K562 (cell line): ENCODE results near the gene CACNA2D3. TPM values are rescaled to one million over a fixed set of nuclear protein-coding genes. Genes with fewer than 3 reads are reported as not detected.

Experiments used
- ATAC-seq: fragments of 200-7000 bp; cut with Tn5 transposase; 3 replicates; pipeline ENCODE4 v1.9.1; 2020; ENCODE audit warnings: moderate library complexity
- BruUV-seq: library from RNA; stranded (reverse); fragments of 400-500 nt; replicated peaks from 2 replicates; lab custom pipeline; 2021; lab: Mats Ljungman, UMichigan
- CTCF ChIA-PET: fragments of 300-600 bp; formaldehyde crosslinking; extraction: SDS; loops from one replicate; lab custom pipeline; 2021; ENCODE audit warnings: low intra/inter-chr PET ratio; lab: Yijun Ruan, JAX
- POLR2A ChIA-PET: fragments of 300-600, 350-650 bp; sonication (Branson Sonifier 250); formaldehyde crosslinking; extraction: SDS; loops from one replicate; lab custom pipeline; 2021; ENCODE audit warnings: antibody characterized with exemption, inconsistent platforms; lab: Yijun Ruan, JAX
- DNase-seq, 4 experiments: peaks; one replicate each; pipeline versions ENCODE4 v3.0.0 to v3.0.0-alpha.2; 2011 to 2018; ENCODE audit warnings: low spot score in 3 of 4, mixed read lengths in 3 of 4; ENCODE audit errors: extremely low read depth in 1 of 4
- FAIRE-seq: peaks from 2 replicates; lab custom pipeline; 2011; peaks lifted over from hg19 to GRCh38; lab: Jason Lieb, UNC
- H2AFZ ChIP-seq: 2 replicates; pipeline ENCODE4 v1.6.0; 2011; ENCODE audit warnings: low read depth, low read length, control low read depth, inconsistent platforms
- H3K27ac ChIP-seq: fragments of 200-600 bp; 3 replicates; pipeline ENCODE4 v1.8.0; 2011; ENCODE audit warnings: low read depth, mild to moderate bottlenecking, control low read depth, inconsistent platforms, low read length, moderate library complexity, mixed read lengths; ENCODE audit errors: extremely low read depth
- H3K27me3 ChIP-seq, 2 experiments: fragments of 300-600 bp in 1 of 2; 2 replicates in 1 of 2; 3 replicates in 1 of 2; pipeline versions ENCODE4 v1.6.0 to v1.8.0; 2011; ENCODE audit warnings: inconsistent platforms in 2 of 2, low read length in 2 of 2, mild to moderate bottlenecking in 1 of 2, mixed read lengths in 1 of 2, moderate library complexity in 1 of 2; ENCODE audit not compliant: control insufficient read depth in 2 of 2, insufficient read depth in 2 of 2
- H3K36me3 ChIP-seq: fragments of 300-600 bp; 3 replicates; pipeline ENCODE4 v1.8.0; 2011; ENCODE audit warnings: mild to moderate bottlenecking, low read length, inconsistent platforms; ENCODE audit not compliant: control insufficient read depth, insufficient read depth
- H3K4me1 ChIP-seq, 2 experiments: fragments of 200-600 bp in 1 of 2; replicated peaks in 1 of 2; 2 replicates in 1 of 2; 3 replicates in 1 of 2; pipeline versions ENCODE4 v1.5.1 to v1.8.0; 2011; ENCODE audit warnings: inconsistent platforms in 2 of 2, low read length in 2 of 2, mild to moderate bottlenecking in 1 of 2, mixed read lengths in 1 of 2, moderate library complexity in 1 of 2; ENCODE audit not compliant: control insufficient read depth in 2 of 2, insufficient read depth in 2 of 2
- H3K4me2 ChIP-seq: 2 replicates; pipeline ENCODE4 v1.6.1; 2011; ENCODE audit warnings: low read length, control low read depth, inconsistent platforms, mixed read lengths; ENCODE audit not compliant: insufficient read depth
- H3K4me3 ChIP-seq: fragments of 200-600 bp; sonication (generic), shearing (Covaris generic); 2 replicates; pipeline ENCODE4 v1.5.1; 2016; ENCODE audit warnings: control low read depth, inconsistent platforms
- H3K79me2 ChIP-seq: fragments of 200-600 bp; 3 replicates; pipeline ENCODE4 v1.8.0; 2011; ENCODE audit warnings: low read length, inconsistent platforms; ENCODE audit not compliant: control insufficient read depth, insufficient read depth
- H3K9ac ChIP-seq, 2 experiments: 2 replicates each; pipeline versions ENCODE4 v1.6.0 to v1.6.1; 2011; ENCODE audit warnings: low read depth in 2 of 2, low read length in 2 of 2, control low read depth in 1 of 2, inconsistent platforms in 1 of 2, mild to moderate bottlenecking in 1 of 2, mixed read lengths in 1 of 2; ENCODE audit not compliant: insufficient read depth in 1 of 2
- H3K9me1 ChIP-seq: one replicate; pipeline ENCODE4 v1.6.0; 2011; ENCODE audit warnings: inconsistent platforms, mild to moderate bottlenecking, low read length, moderate library complexity; ENCODE audit not compliant: control insufficient read depth, insufficient read depth
- H3K9me3 ChIP-seq: replicated peaks from 2 replicates; pipeline ENCODE4 v1.5.1; 2011; ENCODE audit warnings: low read depth, low read length, inconsistent platforms; ENCODE audit not compliant: control insufficient read depth, insufficient read depth
- H4K20me1 ChIP-seq: replicated peaks from 2 replicates; pipeline ENCODE4 v1.6.1; 2011; ENCODE audit warnings: low read length, inconsistent platforms, mixed read lengths; ENCODE audit not compliant: control insufficient read depth, insufficient read depth
- ARHGAP35 ChIP-seq: fragments of 450-650 bp; IDR thresholded peaks from 2 replicates; pipeline ENCODE4 v1.6.1; 2018; ENCODE audit not compliant: partially characterized antibody
- DLX4 ChIP-seq: fragments of 250-450 bp; sonication (Bioruptor Pico); IDR thresholded peaks from 2 replicates; pipeline ENCODE4 v1.6.1; 2021; ENCODE audit warnings: mild to moderate bottlenecking
- ETV1 ChIP-seq: fragments of 450-650 bp; conservative IDR thresholded peaks from 2 replicates; pipeline ENCODE4 v1.6.1; 2016; ENCODE audit warnings: missing genetic modification characterization, control low read depth, low read depth, missing compliant biosample characterization
- GABPA ChIP-seq: fragments of 200-800 bp; sonication (Bioruptor generic); conservative IDR thresholded peaks from 2 replicates; pipeline ENCODE4 v1.6.1; 2016; ENCODE audit warnings: low read depth, missing genetic modification characterization, missing compliant biosample characterization
- HDAC8 ChIP-seq: fragments of 450-650 bp; IDR thresholded peaks from 2 replicates; pipeline ENCODE4 v1.6.1; 2016; ENCODE audit warnings: mild to moderate bottlenecking, missing genetic modification characterization, moderate library complexity, missing compliant biosample characterization
- HSF4 ChIP-seq: fragments of 250-450 bp; sonication (Bioruptor Pico); IDR thresholded peaks from 2 replicates; pipeline ENCODE4 v2.1.2; 2022; ENCODE audit warnings: mild to moderate bottlenecking, moderate library complexity, borderline replicate concordance
- KAT2B ChIP-seq: IDR thresholded peaks from one replicate; pipeline ENCODE4 v1.6.1; 2012; ENCODE audit warnings: low read depth, mild to moderate bottlenecking, control low read depth, inconsistent platforms, low read length, moderate library complexity
- PHTF2 ChIP-seq: fragments of 250-450 bp; sonication (Bioruptor Pico); IDR thresholded peaks from 2 replicates; pipeline ENCODE4 v1.5.0; 2021; ENCODE audit warnings: mild to moderate bottlenecking
- POLR3A ChIP-seq: IDR thresholded peaks from 2 replicates; pipeline ENCODE4 v1.6.1; 2011; ENCODE audit warnings: borderline replicate concordance, mild to moderate bottlenecking, moderate library complexity; ENCODE audit not compliant: insufficient read length, insufficient read depth; ENCODE audit errors: extremely low read depth
- RBFOX2 ChIP-seq: fragments of 200-400 bp; formaldehyde crosslinking; IDR thresholded peaks from 2 replicates; pipeline ENCODE4 v1.6.1; 2017; ENCODE audit warnings: low read depth, mild to moderate bottlenecking, low read length, moderate library complexity
- RERE ChIP-seq: sonication (generic); formaldehyde crosslinking; IDR thresholded peaks from 2 replicates; pipeline ENCODE4 v1.8.0; 2023; ENCODE audit warnings: missing genetic modification reagents, mild to moderate bottlenecking, borderline replicate concordance
- WHSC1 ChIP-seq: IDR thresholded peaks from one replicate; pipeline ENCODE4 v1.6.1; 2012; ENCODE audit warnings: low read length, control low read depth, inconsistent platforms
- ZNF224 ChIP-seq: sonication (generic); formaldehyde crosslinking; IDR thresholded peaks from 2 replicates; pipeline ENCODE4 v1.8.0; 2022; ENCODE audit warnings: mild to moderate bottlenecking, missing genetic modification reagents
- ZNF512 ChIP-seq: IDR thresholded peaks from 2 replicates; pipeline ENCODE4 v1.6.1; 2016; ENCODE audit warnings: missing genetic modification characterization, missing compliant biosample characterization
- ZNF586 ChIP-seq: fragments of 450-650 bp; formaldehyde crosslinking; conservative IDR thresholded peaks from 2 replicates; pipeline ENCODE4 v1.4.0; 2020; ENCODE audit warnings: mild to moderate bottlenecking, moderate library complexity
- ZNF79 ChIP-seq: fragments of 250-450 bp; sonication (Bioruptor Pico); IDR thresholded peaks from 2 replicates; pipeline ENCODE4 v1.4.0; 2020; ENCODE audit warnings: low read depth, mild to moderate bottlenecking, moderate library complexity
- WGBS: fragments of 100-300 bp; shearing (Covaris generic); methylation state at CpG from one replicate; pipeline ENCODE4 v1.1.6; 2016; ENCODE audit warnings: low coverage, mixed read lengths; ENCODE audit not compliant: insufficient coverage; ENCODE audit errors: missing lambda C conversion rate; 5-methylcytosine and 5-hydroxymethylcytosine counted together
- in situ Hi-C: fragments of 300-500 bp; cut with MboI; formaldehyde crosslinking; loops from 4 replicates; pipeline ENCODE4 v1.15.0; 2018; ENCODE audit warnings: inconsistent platforms, mixed read lengths
- intact Hi-C: fragments of 100-400 bp; cut with micrococcal nuclease; formaldehyde crosslinking; loops from 2 replicates; pipeline ENCODE4 v1.14.2; 2022
- polyA plus RNA-seq, 8 experiments: library from polyadenylated mRNA; depleted of rRNA in 4 of 8; stranded (reverse) in 5 of 8; unstranded in 3 of 8; fragments of >200 nt; fragmentation: Nextera tagmentation in 2 of 8; fragmentation: Illumina TruSeq in 1 of 8; extraction: Ambion mirVana in 2 of 8; extraction: Trizol in 1 of 8; gene quantifications; 2 replicates each; pipeline versions ENCODE4 v1.2.1 to v1.2.3, GENCODE V29; 2011 to 2014; ENCODE audit warnings: inconsistent platforms in 1 of 8, missing spikeins in 1 of 8
- total RNA-seq, 7 experiments: library from RNA; depleted of rRNA in 6 of 7; stranded (reverse); fragments of >200 nt in 6 of 7; fragmentation: Illumina TruSeq in 2 of 7; extraction: Trizol in 2 of 7; gene quantifications; 2 replicates each; pipeline versions ENCODE4 v1.2.1 to v1.2.3, GENCODE V29; 2011 to 2021; ENCODE audit warnings: low replicate concordance in 1 of 7

CACNA2D3 gene
- total and polyA plus RNA-seq, 9 of the 15 experiments (the other 6 are each of a cell fraction or from before 2014, with no cell fraction given), result 0.01 TPM; not detected in 8

- no peaks in the 10 kb centered on the region for H4K20me1 ChIP-seq
- no TSS peak for BruUV-seq
- in situ Hi-C loops, result no loop called here
- no peak for TF ChIP-seq ZNF79 (CRISPR knock-in tag)
- TF ChIP-seq ETV1 (tag), result no peak
- TF ChIP-seq HDAC8 (tag), result no peak
- no peak for TF ChIP-seq ZNF586 (CRISPR knock-in tag)
- TF ChIP-seq DLX4 (CRISPR knock-in tag), result no peak
- no peak for TF ChIP-seq RERE (CRISPR knock-in tag)
- TF ChIP-seq HSF4 (CRISPR knock-in tag), result no peak
- no peak for TF ChIP-seq ZNF512 (tag)
- TF ChIP-seq PHTF2 (CRISPR knock-in tag), result no peak
- TF ChIP-seq ZNF224, result no peak
- TF ChIP-seq WHSC1, result no peak
- TF ChIP-seq KAT2B, result no peak
- TF ChIP-seq GABPA (tag), result no peak
- TF ChIP-seq ARHGAP35, result no peak
- TF ChIP-seq POLR3A, result no peak
- no peak for TF ChIP-seq RBFOX2
Observed at GRCh38 chr3:54776601-54777000, 654.2 kb downstream of the CACNA2D3 start.

More at GRCh38 chr3:54776601-54777000, 654.2 kb downstream of the CACNA2D3 start:
- no peaks in the 10 kb centered on the region for H3K4me1 ChIP-seq
- H3K9me3 ChIP-seq, result no peaks in the 10 kb centered on the region
- no peaks in the 10 kb centered on the region for H3K27me3 ChIP-seq
- H3K4me2 ChIP-seq, result no peak overlapping the region
- no peak overlapping the region for H3K27ac ChIP-seq
- no peaks in the 10 kb centered on the region for H3K36me3 ChIP-seq
- WGBS, result 0% methylated on average over 1 of the region's 2 CpGs
- no peaks in the 10 kb centered on the region for H3K9me1 ChIP-seq
- DNase-seq (no peak), FAIRE-seq (no peak), ATAC-seq (no peak)
- no peaks in the 10 kb centered on the region for H3K79me2 ChIP-seq
- no peak overlapping the region for H2AFZ ChIP-seq
- ChIA-PET POLR2A (no interaction called here), CTCF (no interaction called here)
- no peak overlapping the region for H3K9ac ChIP-seq
- intact Hi-C loops, result no loop called here
- no peak overlapping the region for H3K4me3 ChIP-seq
